T-cell (primary cell): ENCODE data around the gene KCNA10. TPM values are rescaled to one million over a fixed set of nuclear protein-coding genes. Genes with fewer than 3 reads are reported as not detected.

Experiments
- ATAC-seq, 4 experiments: fragments of 200-7000 bp in 3 of 4; fragments of 150-1000 bp in 1 of 4; cut with Tn5 transposase; replicated peaks in 1 of 4; 1 replicate in 3 of 4; 2 replicates in 1 of 4; pipeline ENCODE4 v1.10.0; 2021; ENCODE audit warnings: moderate library complexity in 3 of 4, mild to moderate bottlenecking in 2 of 4, moderate number of reproducible peaks in 1 of 4
- CTCF ChIA-PET, 2 donors: fragments of 300-600 bp; sonication (Branson Sonifier 250); formaldehyde crosslinking; loops; one replicate each; lab custom pipeline; 2022; ENCODE audit warnings: antibody characterized with exemption in 2 of 2; lab: Charles Lee
- POLR2A ChIA-PET, 2 donors: fragments of 300-600 bp; sonication (Branson Sonifier 250); formaldehyde crosslinking; loops; one replicate each; lab custom pipeline; 2022; ENCODE audit warnings: antibody characterized with exemption in 2 of 2; lab: Charles Lee
- DNase-seq, 35 experiments: peaks; one replicate each; pipeline versions ENCODE4 v3.0.0 to v3.0.0-alpha.2; 2013 to 2023
- H3K27ac ChIP-seq: one replicate; pipeline ENCODE4 v1.5.1; 2013; ENCODE audit warnings: low read length
- H3K27me3 ChIP-seq, 2 experiments: replicated peaks in 1 of 2; 1 replicate in 1 of 2; 2 replicates in 1 of 2; pipeline versions ENCODE4 v1.6.1 to v1.7.0; 2013; ENCODE audit warnings: low read length in 1 of 2, mixed read lengths in 1 of 2; ENCODE audit not compliant: control insufficient read depth in 2 of 2, insufficient read depth in 2 of 2; ENCODE audit errors: extremely low read depth in 1 of 2
- H3K36me3 ChIP-seq, 2 donors: 1 replicate in 1 of 2; 2 replicates in 1 of 2; pipeline versions ENCODE4 v1.6.1 to v1.7.0; 2013; ENCODE audit warnings: low read length in 1 of 2; ENCODE audit not compliant: control insufficient read depth in 2 of 2, insufficient read depth in 1 of 2; ENCODE audit errors: extremely low read depth in 1 of 2
- H3K4me1 ChIP-seq, 2 experiments: 1 replicate in 1 of 2; 2 replicates in 1 of 2; pipeline versions ENCODE4 v1.6.1 to v1.7.0; 2013; ENCODE audit warnings: low read length in 2 of 2, mixed read lengths in 1 of 2; ENCODE audit not compliant: insufficient read depth in 2 of 2, control insufficient read depth in 1 of 2; ENCODE audit errors: extremely low read depth in 1 of 2
- H3K4me3 ChIP-seq, 2 donors: 1 replicate in 1 of 2; 2 replicates in 1 of 2; pipeline versions ENCODE4 v1.5.1 to v1.7.0; 2013; ENCODE audit warnings: mild to moderate bottlenecking in 2 of 2, low read length in 1 of 2, moderate library complexity in 1 of 2; ENCODE audit not compliant: control insufficient read depth in 1 of 2; ENCODE audit errors: extremely low read depth in 1 of 2
- H3K9me3 ChIP-seq: 2 replicates; pipeline ENCODE4 v1.7.0; 2013
- H3K27ac Mint-ChIP-seq, 2 donors: one replicate each; pipeline ENCODE4 v1.8.0; 2020 to 2021; ENCODE audit warnings: mild to moderate bottlenecking in 2 of 2, mixed read lengths in 2 of 2
- H3K27me3 Mint-ChIP-seq, 2 donors: one replicate each; pipeline ENCODE4 v1.8.0; 2021 to 2022; ENCODE audit warnings: mixed read lengths in 2 of 2
- H3K36me3 Mint-ChIP-seq: one replicate; pipeline ENCODE4 v1.8.0; 2021; ENCODE audit warnings: mixed read lengths
- H3K4me1 Mint-ChIP-seq, 3 donors: one replicate each; pipeline ENCODE4 v1.8.0; 2020 to 2022; ENCODE audit warnings: mixed read lengths in 3 of 3, mild to moderate bottlenecking in 1 of 3
- H3K4me3 Mint-ChIP-seq, 3 donors: one replicate each; pipeline ENCODE4 v1.8.0; 2020 to 2022; ENCODE audit warnings: mild to moderate bottlenecking in 3 of 3, mixed read lengths in 3 of 3, moderate library complexity in 3 of 3
- H3K9me3 Mint-ChIP-seq, 3 donors: one replicate each; pipeline ENCODE4 v1.8.0; 2020 to 2022; ENCODE audit warnings: mixed read lengths in 3 of 3
- WGBS: methylation state at CpG from one replicate; pipeline ENCODE4 v1.1.5; 2013; ENCODE audit warnings: missing lambda C conversion rate; ENCODE audit not compliant: insufficient coverage; 5-methylcytosine and 5-hydroxymethylcytosine counted together
- total RNA-seq, 35 experiments: library from RNA in 6 of 35; stranded (reverse) in 6 of 35; fragments of 120-200 nt in 1 of 35; gene quantifications; one replicate each; pipeline versions ENCODE4 v1.2.1 to v1.2.4 and lab custom pipeline; 2013 to 2026

Gene KCNA10
- total RNA-seq (not detected), total RNA-seq (lab: John Stamatoyannopoulos, UW) (0 to 0.05 (median 0) reads per million in 29 experiments)
- not detected for total RNA-seq (2013)

GRCh38 chr1:110519125-110519810 lies at the start of gene KCNA10:
Gene KCNA10, minus strand, starts transcription at chr1:110519175. Its CDS starts 388 bp downstream, at chr1:110518787.
- CTCF ChIA-PET: interaction anchor here in 1 of 2 donors (1.2 kb wide), 1 partner anchor 246 kb away, joined by 3 read pairs; no protein-coding TSS in a partner anchor
- no peaks in the 10 kb centered on the region for H3K36me3 Mint-ChIP-seq

GRCh38 chr1:110566836-110567235 lies 47.9 kb upstream of the KCNA10 start:
- Mint-ChIP-seq H3K9me3 (no peaks in the 10 kb centered on the region), H3K27me3 (peaks cover 39% of the 10 kb centered on the region in 2 donors), H3K4me1 (no peaks in the 10 kb centered on the region), H3K27ac (no peak overlapping the region), H3K36me3 (no peaks in the 10 kb centered on the region), H3K4me3 (no peak overlapping the region)
- H3K27me3 ChIP-seq: peaks cover 8 to 26% of the 10 kb centered on the region in 2 experiments
- H3K36me3 ChIP-seq: no peaks in the 10 kb centered on the region
- DNase-seq (no peak), ATAC-seq (no peak)
- WGBS: 81% methylated on average over 2 of the region's 3 CpGs
- POLR2A ChIA-PET: no interaction called here
- H3K9me3 ChIP-seq: no peaks in the 10 kb centered on the region
- CTCF ChIA-PET: no interaction called here
- no peak overlapping the region for H3K27ac ChIP-seq
- H3K4me3 ChIP-seq: no peak overlapping the region
- no peaks in the 10 kb centered on the region for H3K4me1 ChIP-seq

More at GRCh38 chr1:110519125-110519810, at the start of gene KCNA10:
- no peaks in the 10 kb centered on the region for H3K9me3 Mint-ChIP-seq
- H3K4me3 ChIP-seq: no peak within 1 kb of the TSS
- H3K4me3 Mint-ChIP-seq: no peak within 1 kb of the TSS
- peaks cover 0 to 1% (median 0%) of the 10 kb centered on the region in 3 donors for H3K4me1 Mint-ChIP-seq
- no CpG with 5 or more reads among the region's 9 CpGs for WGBS
- H3K4me1 ChIP-seq: peaks cover 0 to 4% of the 10 kb centered on the region in 2 experiments
- POLR2A ChIA-PET: interaction anchor here in 1 of 2 donors (0.6 kb wide), 1 partner anchor 763 kb away, joined by 5 read pairs; no protein-coding TSS in a partner anchor
- H3K27ac ChIP-seq: no peak within 1 kb of the TSS
- DNase-seq (no peak), ATAC-seq (no peak)
- peaks cover 12 to 25% of the 10 kb centered on the region in 2 donors for H3K27me3 Mint-ChIP-seq
- no peaks in the 10 kb centered on the region for H3K36me3 ChIP-seq
- peaks cover 0 to 36% of the 10 kb centered on the region in 2 experiments for H3K27me3 ChIP-seq
- no peak within 1 kb of the TSS for H3K27ac Mint-ChIP-seq
- no peaks in the 10 kb centered on the region for H3K9me3 ChIP-seq

DNA sequence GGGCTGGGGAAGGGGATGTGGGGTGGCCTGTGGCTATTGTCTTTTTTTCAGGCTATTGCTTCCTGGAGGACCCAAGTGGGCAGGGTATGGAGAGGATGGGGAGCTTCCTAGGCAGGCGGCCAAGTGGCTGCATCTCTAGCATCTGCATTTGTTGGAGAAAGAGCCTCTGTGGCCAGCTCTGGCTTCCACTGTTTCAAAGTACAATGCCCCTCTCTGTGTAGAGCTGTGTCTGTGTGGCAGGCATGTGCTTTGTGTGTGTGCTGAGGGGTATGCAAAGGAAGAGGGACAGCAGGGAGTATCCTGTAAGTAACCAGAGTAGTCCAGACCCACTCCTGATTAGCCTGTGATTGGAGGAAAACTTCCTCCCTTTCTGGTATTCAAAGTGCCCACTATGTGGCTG lies 46.6 kb upstream of the KCNA10 start:
- Histone ChIP-seq H3K27ac (no peak overlapping the region), H3K36me3 (no peaks in the 10 kb centered on the region), H3K4me1 (no peaks in the 10 kb centered on the region), H3K4me3 (no peak overlapping the region), H3K27me3 (peaks cover 5 to 22% of the 10 kb centered on the region in 2 experiments), H3K9me3 (no peaks in the 10 kb centered on the region)
- ChIA-PET CTCF (no interaction called here), POLR2A (no interaction called here)
- Mint-ChIP-seq H3K9me3 (no peaks in the 10 kb centered on the region), H3K36me3 (no peaks in the 10 kb centered on the region), H3K4me1 (no peaks in the 10 kb centered on the region), H3K27ac (no peak overlapping the region), H3K4me3 (no peak overlapping the region), H3K27me3 (peaks cover 28 to 34% of the 10 kb centered on the region in 2 donors)
- DNase-seq (no peak), ATAC-seq (no peak)
- WGBS: 83% methylated on average over 1 of the region's 1 CpG

DNA sequence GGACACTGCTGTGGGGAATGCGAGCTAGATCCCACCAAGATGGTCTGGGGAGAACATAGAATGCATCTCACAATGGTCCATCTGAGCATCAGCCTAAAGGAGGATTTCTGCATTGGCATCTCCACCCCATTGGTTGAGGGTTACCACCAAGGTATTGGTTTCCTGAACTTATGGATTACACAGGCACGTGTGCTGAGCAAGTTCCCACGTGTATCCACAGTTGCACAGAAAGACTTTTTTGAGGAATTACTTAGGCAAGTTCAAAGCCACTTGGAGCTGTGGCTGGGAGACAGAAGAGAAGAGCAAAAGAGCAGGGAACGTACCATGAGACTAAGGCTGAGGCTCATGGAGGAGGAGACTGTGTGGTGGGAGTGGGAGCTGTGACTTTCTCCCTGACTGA lies 44.1 kb upstream of the KCNA10 start:
- no peak overlapping the region for H3K4me3 Mint-ChIP-seq
- DNase-seq (no peak), ATAC-seq (no peak)
- Histone ChIP-seq H3K4me3 (no peak overlapping the region), H3K9me3 (no peaks in the 10 kb centered on the region), H3K27me3 (peaks cover 3 to 20% of the 10 kb centered on the region in 2 experiments), H3K4me1 (no peaks in the 10 kb centered on the region), H3K36me3 (no peaks in the 10 kb centered on the region), H3K27ac (no peak overlapping the region)
- POLR2A ChIA-PET: interaction anchor here in 1 of 2 donors (0.5 kb wide), 1 partner anchor 201 kb away, joined by 4 read pairs; no protein-coding TSS in a partner anchor
- no peak overlapping the region for H3K27ac Mint-ChIP-seq
- peaks cover 30% of the 10 kb centered on the region in 2 donors for H3K27me3 Mint-ChIP-seq
- WGBS: 62% methylated on average over 3 of the region's 4 CpGs
- CTCF ChIA-PET: no interaction called here
- no peaks in the 10 kb centered on the region for H3K9me3 Mint-ChIP-seq
- no peaks in the 10 kb centered on the region for H3K4me1 Mint-ChIP-seq
- no peaks in the 10 kb centered on the region for H3K36me3 Mint-ChIP-seq

DNA sequence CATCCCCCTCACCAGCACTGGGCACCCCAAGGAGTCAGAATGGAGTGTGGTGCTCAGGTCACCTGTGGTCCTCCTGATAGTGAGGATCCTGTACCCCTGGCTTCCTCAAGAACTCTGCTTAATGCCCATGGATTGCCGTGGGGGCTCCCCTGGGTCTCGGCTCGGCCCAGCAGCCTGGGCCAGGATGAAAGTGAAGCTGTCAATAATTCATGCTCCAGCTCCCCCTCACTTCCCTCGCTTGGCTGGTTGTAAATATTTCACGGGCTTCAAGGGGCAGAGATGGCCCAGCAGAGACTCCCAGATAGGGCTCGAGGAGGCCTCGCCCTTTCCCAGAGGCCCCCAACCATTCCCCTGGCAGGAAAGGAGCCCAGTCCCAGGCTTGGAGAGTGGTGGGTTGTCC lies 42.6 kb upstream of the KCNA10 start:
- Histone ChIP-seq H3K27ac (no peak overlapping the region), H3K4me1 (no peaks in the 10 kb centered on the region), H3K27me3 (peaks cover 0 to 29% of the 10 kb centered on the region in 2 experiments), H3K4me3 (no peak overlapping the region), H3K36me3 (no peaks in the 10 kb centered on the region), H3K9me3 (no peaks in the 10 kb centered on the region)
- Mint-ChIP-seq H3K27me3 (peaks cover 34 to 35% of the 10 kb centered on the region in 2 donors), H3K27ac (no peak overlapping the region), H3K4me3 (no peak overlapping the region), H3K9me3 (no peaks in the 10 kb centered on the region), H3K36me3 (no peaks in the 10 kb centered on the region), H3K4me1 (no peaks in the 10 kb centered on the region)
- ChIA-PET CTCF (no interaction called here), POLR2A (no interaction called here)
- DNase-seq (no peak), ATAC-seq (no peak)
- WGBS: 79% methylated on average over 5 of the region's 7 CpGs

DNA sequence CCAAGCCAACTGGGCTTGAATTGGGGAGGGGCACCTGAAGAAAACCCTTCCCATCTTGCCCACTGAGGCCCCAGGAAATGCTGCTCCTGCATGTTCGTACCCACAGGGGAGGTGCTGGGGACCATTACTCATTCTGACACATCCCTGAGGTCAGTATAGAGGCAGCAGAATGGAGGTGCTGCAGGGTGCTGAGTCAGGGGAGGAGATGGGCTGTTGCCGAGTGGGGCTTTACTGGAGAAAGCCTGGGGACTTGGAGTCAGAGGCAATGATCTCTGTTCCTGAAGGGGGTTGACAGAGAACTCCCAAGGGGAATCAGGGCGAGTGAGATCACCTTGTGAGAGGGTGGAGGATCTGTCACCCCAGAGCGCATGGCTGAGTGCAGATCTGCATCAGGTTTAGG lies 40.2 kb upstream of the KCNA10 start:
- no peaks in the 10 kb centered on the region for H3K36me3 ChIP-seq
- H3K9me3 Mint-ChIP-seq: no peaks in the 10 kb centered on the region
- H3K9me3 ChIP-seq: no peaks in the 10 kb centered on the region
- H3K27me3 ChIP-seq: peaks cover 2 to 43% of the 10 kb centered on the region in 2 experiments
- H3K4me3 ChIP-seq: no peak overlapping the region
- H3K27me3 Mint-ChIP-seq: peaks cover 31 to 49% of the 10 kb centered on the region in 2 donors
- WGBS: 46% methylated on average over 3 of the region's 4 CpGs
- no peaks in the 10 kb centered on the region for H3K36me3 Mint-ChIP-seq
- no peak for ATAC-seq
- no peak overlapping the region for H3K4me3 Mint-ChIP-seq
- H3K4me1 ChIP-seq: peaks cover 0 to 9% of the 10 kb centered on the region in 2 experiments
- DNase-seq: no peak
- ChIA-PET CTCF (no interaction called here), POLR2A (no interaction called here)
- H3K27ac Mint-ChIP-seq: no peak overlapping the region
- H3K27ac ChIP-seq: no peak overlapping the region
- peaks cover 4 to 6% (median 5%) of the 10 kb centered on the region in 3 donors for H3K4me1 Mint-ChIP-seq
